DND-41 (cell line): Measurements from ENCODE around the gene MACROD2.

Source experiments
- ATAC-seq: fragments of 200-7000 bp; cut with Tn5 transposase; 3 replicates; pipeline ENCODE4 v1.9.1; 2021; ENCODE audit warnings: low read depth; ENCODE audit not compliant: insufficient read depth
- DNase-seq: peaks from one replicate; pipeline ENCODE4 v3.0.0-alpha.2; 2020
- H2AFZ ChIP-seq: 2 replicates; pipeline ENCODE4 v1.6.0; 2012; ENCODE audit warnings: low read depth, low read length
- H3K27ac ChIP-seq: 2 replicates; pipeline ENCODE4 v1.5.1; 2012; ENCODE audit warnings: low read length, inconsistent platforms
- H3K27me3 ChIP-seq: fragments of 200-600 bp; sonication (generic); 2 replicates; pipeline ENCODE4 v1.6.0; 2012; ENCODE audit warnings: low read length, mild to moderate bottlenecking, inconsistent platforms; ENCODE audit not compliant: insufficient read depth, poor library complexity
- H3K36me3 ChIP-seq: 2 replicates; pipeline ENCODE4 v1.5.1; 2012; ENCODE audit warnings: low read length, inconsistent platforms; ENCODE audit not compliant: insufficient read depth
- H3K4me1 ChIP-seq: 2 replicates; pipeline ENCODE4 v1.5.1; 2012; ENCODE audit warnings: mild to moderate bottlenecking, low read length; ENCODE audit not compliant: insufficient read depth
- H3K4me2 ChIP-seq: 2 replicates; pipeline ENCODE4 v1.6.0; 2012; ENCODE audit warnings: mild to moderate bottlenecking, moderate library complexity, low read length, inconsistent platforms; ENCODE audit not compliant: insufficient read depth
- H3K4me3 ChIP-seq, 2 experiments: fragments of 200-600 bp in 1 of 2; shearing (Covaris generic) in 1 of 2; 2 replicates each; pipeline ENCODE4 v1.5.1; 2012 to 2016; ENCODE audit warnings: inconsistent platforms in 2 of 2, low read length in 2 of 2, mild to moderate bottlenecking in 2 of 2, low read depth in 1 of 2, moderate library complexity in 1 of 2
- H3K79me2 ChIP-seq: 2 replicates; pipeline ENCODE4 v1.6.0; 2012; ENCODE audit warnings: low read length, inconsistent platforms; ENCODE audit not compliant: insufficient read depth
- H3K9ac ChIP-seq: 2 replicates; pipeline ENCODE4 v1.6.0; 2012; ENCODE audit warnings: low read depth, mild to moderate bottlenecking, inconsistent platforms, low read length, moderate library complexity
- H3K9me3 ChIP-seq: 2 replicates; pipeline ENCODE4 v1.5.1; 2012; ENCODE audit warnings: low read length, moderate library complexity, mild to moderate bottlenecking, inconsistent platforms; ENCODE audit not compliant: insufficient read depth, severe bottlenecking
- H4K20me1 ChIP-seq: 2 replicates; pipeline ENCODE4 v1.6.0; 2012; ENCODE audit warnings: low read length; ENCODE audit not compliant: insufficient read depth
- EZH2 ChIP-seq: IDR thresholded peaks from 3 replicates; pipeline ENCODE4 v1.6.1; 2012; ENCODE audit warnings: borderline replicate concordance, low read depth, mild to moderate bottlenecking, moderate library complexity, low read length, inconsistent platforms; ENCODE audit not compliant: severe bottlenecking
- TF ChIP-seq, protein P1 (sequence below): IDR thresholded peaks from 2 replicates; pipeline ENCODE4 v1.5.1; 2012; ENCODE audit warnings: borderline replicate concordance, low read length, moderate library complexity, mild to moderate bottlenecking; ENCODE audit not compliant: poor library complexity, severe bottlenecking; ENCODE audit errors: extremely low read depth

The MACROD2 gene

DNA sequence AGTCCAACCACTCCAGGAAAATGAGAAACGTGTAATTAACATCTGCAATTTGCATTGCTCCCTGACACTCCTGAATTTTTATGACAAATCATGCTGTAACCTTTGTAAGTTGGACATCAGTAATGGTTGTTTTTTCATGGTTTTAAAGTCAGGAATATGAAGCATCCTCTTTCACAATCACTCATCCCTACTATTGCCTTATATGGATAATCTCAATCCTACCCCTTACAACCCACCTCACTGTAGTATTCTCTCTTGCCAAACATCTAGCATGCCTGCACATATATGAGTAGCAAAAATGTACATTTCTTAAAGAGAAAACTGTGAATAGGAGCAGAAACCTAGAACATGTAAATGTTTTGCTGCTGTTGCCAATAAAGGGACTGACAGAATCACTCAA lies 1848.5 kb downstream of the MACROD2 start:
- Histone ChIP-seq H3K27ac (no peak overlapping the region), H3K36me3 (no peaks in the 10 kb centered on the region), H3K79me2 (no peaks in the 10 kb centered on the region), H3K9ac (no peak overlapping the region), H4K20me1 (no peaks in the 10 kb centered on the region), H3K4me3 (no peak overlapping the region), H3K4me2 (no peak overlapping the region), H3K27me3 (no peaks in the 10 kb centered on the region), H3K9me3 (no peaks in the 10 kb centered on the region), H2AFZ (no peak overlapping the region), H3K4me1 (no peaks in the 10 kb centered on the region)
- no peak for DNase-seq
- ATAC-seq: no peak
- TF ChIP-seq, protein P1, sequence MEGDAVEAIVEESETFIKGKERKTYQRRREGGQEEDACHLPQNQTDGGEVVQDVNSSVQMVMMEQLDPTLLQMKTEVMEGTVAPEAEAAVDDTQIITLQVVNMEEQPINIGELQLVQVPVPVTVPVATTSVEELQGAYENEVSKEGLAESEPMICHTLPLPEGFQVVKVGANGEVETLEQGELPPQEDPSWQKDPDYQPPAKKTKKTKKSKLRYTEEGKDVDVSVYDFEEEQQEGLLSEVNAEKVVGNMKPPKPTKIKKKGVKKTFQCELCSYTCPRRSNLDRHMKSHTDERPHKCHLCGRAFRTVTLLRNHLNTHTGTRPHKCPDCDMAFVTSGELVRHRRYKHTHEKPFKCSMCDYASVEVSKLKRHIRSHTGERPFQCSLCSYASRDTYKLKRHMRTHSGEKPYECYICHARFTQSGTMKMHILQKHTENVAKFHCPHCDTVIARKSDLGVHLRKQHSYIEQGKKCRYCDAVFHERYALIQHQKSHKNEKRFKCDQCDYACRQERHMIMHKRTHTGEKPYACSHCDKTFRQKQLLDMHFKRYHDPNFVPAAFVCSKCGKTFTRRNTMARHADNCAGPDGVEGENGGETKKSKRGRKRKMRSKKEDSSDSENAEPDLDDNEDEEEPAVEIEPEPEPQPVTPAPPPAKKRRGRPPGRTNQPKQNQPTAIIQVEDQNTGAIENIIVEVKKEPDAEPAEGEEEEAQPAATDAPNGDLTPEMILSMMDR: no peak
- TF ChIP-seq EZH2: no peak

DNA sequence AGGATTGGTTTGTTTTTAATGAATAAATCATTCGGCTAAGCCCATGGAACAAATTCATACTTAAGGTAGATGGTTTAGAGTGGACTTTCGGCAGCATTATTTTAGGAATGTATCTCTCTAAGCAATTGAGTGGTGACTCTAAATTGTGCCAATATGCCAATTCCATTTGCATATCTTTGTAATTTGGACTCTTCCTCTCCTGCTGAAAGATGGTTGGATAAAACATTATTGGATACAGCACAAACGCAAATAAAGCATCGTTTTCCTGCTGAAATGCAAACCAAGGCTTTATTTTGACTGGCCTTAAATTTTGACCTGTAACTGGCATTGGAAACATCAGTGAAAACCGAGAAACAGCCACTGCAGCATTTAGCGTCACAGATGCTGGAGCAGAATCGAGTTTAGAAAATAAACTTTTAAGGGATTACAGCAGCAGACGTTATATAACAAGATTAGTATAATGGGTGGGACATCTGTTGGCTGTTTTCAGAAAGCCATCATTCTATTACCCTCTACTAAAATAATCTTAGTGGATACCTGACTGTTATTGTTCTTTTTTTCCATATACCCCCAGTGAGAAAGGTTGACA lies 1852.0 kb downstream of the MACROD2 start:
- H3K27me3 ChIP-seq: no peaks in the 10 kb centered on the region
- no peak for ATAC-seq
- H3K27ac ChIP-seq: no peak overlapping the region

DNA sequence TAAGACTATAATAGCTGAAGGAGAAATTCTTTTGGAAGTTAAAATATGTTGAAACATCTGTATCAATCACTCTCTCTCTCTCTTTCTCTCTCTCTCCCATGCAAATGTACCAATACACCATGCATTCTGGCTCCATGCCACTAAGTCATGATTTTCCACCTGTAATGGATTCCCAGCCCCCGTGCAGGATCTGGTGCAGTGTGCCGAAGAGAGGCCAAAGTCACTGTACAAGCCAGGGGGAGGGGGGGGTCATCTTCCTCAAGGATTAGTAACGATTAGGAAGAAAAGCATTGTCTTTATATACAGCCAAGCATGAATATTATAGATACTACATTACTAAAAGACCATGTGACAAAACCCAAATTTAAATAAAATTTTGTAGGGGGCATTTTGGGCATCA lies 1852.8 kb downstream of the MACROD2 start:
- ATAC-seq (no peak), DNase-seq (no peak)
- H3K27me3 ChIP-seq: no peaks in the 10 kb centered on the region
- no peak for TF ChIP-seq EZH2
- TF ChIP-seq, protein P1: no peak
- H3K4me1 ChIP-seq: no peaks in the 10 kb centered on the region
- H3K4me3 ChIP-seq: no peak overlapping the region
- no peaks in the 10 kb centered on the region for H3K36me3 ChIP-seq
- no peaks in the 10 kb centered on the region for H3K9me3 ChIP-seq
- no peak overlapping the region for H3K9ac ChIP-seq
- H3K79me2 ChIP-seq: no peaks in the 10 kb centered on the region
- H2AFZ ChIP-seq: no peak overlapping the region
- H4K20me1 ChIP-seq: no peaks in the 10 kb centered on the region
- no peak overlapping the region for H3K4me2 ChIP-seq
- no peak overlapping the region for H3K27ac ChIP-seq

More for the DNA sequence above, 1852.0 kb downstream of the MACROD2 start:
- H3K4me2 ChIP-seq: no peak overlapping the region
- H3K9me3 ChIP-seq: no peaks in the 10 kb centered on the region
- no peak overlapping the region for H3K9ac ChIP-seq
- no peaks in the 10 kb centered on the region for H3K79me2 ChIP-seq
- no peak overlapping the region for H2AFZ ChIP-seq
- H3K4me1 ChIP-seq: no peaks in the 10 kb centered on the region
- no peaks in the 10 kb centered on the region for H3K36me3 ChIP-seq
- no peak for DNase-seq
- H4K20me1 ChIP-seq: no peaks in the 10 kb centered on the region
- H3K4me3 ChIP-seq: no peak overlapping the region
- TF ChIP-seq, protein P1: no peak
- TF ChIP-seq EZH2: no peak
